Karpas-422 (cell line): Measurements from ENCODE around the gene WWP2. TPM values are rescaled to one million over a fixed set of nuclear protein-coding genes. Genes with fewer than 3 reads are reported as not detected.

ENCODE experiments used
- DNase-seq: peaks from one replicate; pipeline ENCODE4 v3.0.0-alpha.2; 2015
- H2AFZ ChIP-seq: fragments of 200-600 bp; sonication (generic); 2 replicates; pipeline ENCODE4 v1.6.1; 2014; ENCODE audit warnings: antibody characterized with exemption, low read length, mixed read lengths
- H3K27ac ChIP-seq: fragments of 200-600 bp; sonication (generic); 2 replicates; pipeline ENCODE4 v1.5.1; 2014; ENCODE audit warnings: mild to moderate bottlenecking, low read length, moderate library complexity
- H3K27me3 ChIP-seq: fragments of 200-600 bp; sonication (generic); 2 replicates; pipeline ENCODE4 v1.6.1; 2014; ENCODE audit warnings: low read length, mixed read lengths
- H3K36me3 ChIP-seq: fragments of 200-600 bp; sonication (generic); 2 replicates; pipeline ENCODE4 v1.6.1; 2014; ENCODE audit warnings: low read length, mixed read lengths; ENCODE audit not compliant: insufficient read depth
- H3K4me1 ChIP-seq: fragments of 200-600 bp; sonication (generic); 2 replicates; pipeline ENCODE4 v1.6.1; 2014; ENCODE audit warnings: mild to moderate bottlenecking, low read length, mixed read lengths
- H3K4me2 ChIP-seq: fragments of 200-600 bp; sonication (generic); 2 replicates; pipeline ENCODE4 v1.6.1; 2014; ENCODE audit warnings: low read length, low read depth, mild to moderate bottlenecking; ENCODE audit not compliant: poor library complexity, severe bottlenecking
- H3K4me3 ChIP-seq: fragments of 200-600 bp; sonication (generic); 2 replicates; pipeline ENCODE4 v1.5.1; 2014; ENCODE audit warnings: mild to moderate bottlenecking, antibody characterized with exemption, low read length, mixed read lengths
- H3K79me2 ChIP-seq: fragments of 200-600 bp; sonication (generic); 2 replicates; pipeline ENCODE4 v1.6.1; 2014; ENCODE audit warnings: mild to moderate bottlenecking, low read length, mixed read lengths
- H3K9ac ChIP-seq: fragments of 200-600 bp; sonication (generic); 2 replicates; pipeline ENCODE4 v1.6.0; 2014; ENCODE audit warnings: low read length
- H3K9me2 ChIP-seq: fragments of 200-600 bp; sonication (generic), shearing (Covaris generic); replicated peaks from 2 replicates; pipeline ENCODE4 v1.6.0; 2014; ENCODE audit warnings: mild to moderate bottlenecking, low read length, moderate library complexity; ENCODE audit not compliant: insufficient read depth
- H3K9me3 ChIP-seq: fragments of 300-700, 200-600 bp; sonication (generic); 2 replicates; pipeline ENCODE4 v1.6.1; 2014; ENCODE audit warnings: low read length, mixed read lengths
- H4K20me1 ChIP-seq: fragments of 200-600 bp; sonication (generic); 2 replicates; pipeline ENCODE4 v1.6.1; 2014; ENCODE audit warnings: mild to moderate bottlenecking, antibody characterized with exemption, low read length, low read depth; ENCODE audit not compliant: insufficient read depth
- total RNA-seq: library from RNA; depleted of rRNA; stranded (reverse); fragments of >200 nt; shearing (Covaris generic); gene quantifications from 2 replicates; pipeline ENCODE4 v1.2.3, GENCODE V29; 2014; ENCODE audit warnings: low replicate concordance

Gene WWP2
- total RNA-seq, 1 experiment from 2014 or later = 30.7 TPM

- H4K20me1 ChIP-seq = no peaks in the 10 kb centered on the region
- H3K79me2 ChIP-seq = peaks cover 82% of the 10 kb centered on the region
- no peak overlapping the region for H3K4me2 ChIP-seq
- no peak overlapping the region for H2AFZ ChIP-seq
- no peaks in the 10 kb centered on the region for H3K27me3 ChIP-seq
- DNase-seq = no peak
- no peaks in the 10 kb centered on the region for H3K9me2 ChIP-seq
- no peak overlapping the region for H3K9ac ChIP-seq
- H3K9me3 ChIP-seq = no peaks in the 10 kb centered on the region
- no peak overlapping the region for H3K4me3 ChIP-seq
- peak overlapping the region; percentile 48 for H3K27ac ChIP-seq
- no peaks in the 10 kb centered on the region for H3K36me3 ChIP-seq
- peaks cover 62% of the 10 kb centered on the region for H3K4me1 ChIP-seq
Measured at GRCh38 chr16:69769404-69769803, 7.3 kb downstream of the WWP2 start.

GRCh38 chr16:69771651-69771967 lies 9.5 kb downstream of the WWP2 start:
- DNase-seq = no peak
- H3K79me2 ChIP-seq = peaks cover 85% of the 10 kb centered on the region
- no peaks in the 10 kb centered on the region for H4K20me1 ChIP-seq

GRCh38 chr16:69773260-69773947 lies 11.3 kb downstream of the WWP2 start:
- Histone ChIP-seq H3K4me2 (peak overlapping the region; percentile 51), H3K9me2 (no peaks in the 10 kb centered on the region), H4K20me1 (no peaks in the 10 kb centered on the region), H3K4me1 (peaks cover 62% of the 10 kb centered on the region), H2AFZ (no peak overlapping the region), H3K27ac (peak overlapping the region; percentile 83), H3K36me3 (peaks cover 17% of the 10 kb centered on the region), H3K4me3 (peak overlapping the region; percentile 28; the same call in 1 of the 2 replicates), H3K27me3 (no peaks in the 10 kb centered on the region), H3K9ac (peak overlapping the region; percentile 11), H3K9me3 (peaks cover 15% of the 10 kb centered on the region; the same call in 1 of the 2 replicates), H3K79me2 (peaks cover 81% of the 10 kb centered on the region)
- peak; percentile 92 for DNase-seq

More at GRCh38 chr16:69771651-69771967, 9.5 kb downstream of the WWP2 start:
- Histone ChIP-seq H3K4me2 (no peak overlapping the region), H3K9me2 (no peaks in the 10 kb centered on the region), H2AFZ (no peak overlapping the region), H3K9me3 (peaks cover 15% of the 10 kb centered on the region; the same call in 1 of the 2 replicates), H3K4me1 (peaks cover 70% of the 10 kb centered on the region), H3K27me3 (no peaks in the 10 kb centered on the region), H3K9ac (no peak overlapping the region), H3K4me3 (no peak overlapping the region), H3K36me3 (peaks cover 17% of the 10 kb centered on the region), H3K27ac (peak overlapping the region; percentile 42)

- Histone ChIP-seq H4K20me1 (no peaks in the 10 kb centered on the region), H3K4me3 (no peak overlapping the region), H3K9me3 (peaks cover 15% of the 10 kb centered on the region; the same call in 1 of the 2 replicates), H3K9me2 (no peaks in the 10 kb centered on the region), H3K4me2 (no peak overlapping the region), H3K4me1 (peaks cover 45% of the 10 kb centered on the region), H3K79me2 (peaks cover 77% of the 10 kb centered on the region), H3K9ac (no peak overlapping the region), H3K27me3 (no peaks in the 10 kb centered on the region), H2AFZ (no peak overlapping the region), H3K27ac (peak overlapping the region; percentile 83; the same call in 1 of the 2 replicates), H3K36me3 (peaks cover 17% of the 10 kb centered on the region)
- no peak for DNase-seq
Measured at GRCh38 chr16:69775563-69775962, 13.4 kb downstream of the WWP2 start.

- Histone ChIP-seq H3K79me2 (peaks cover 66% of the 10 kb centered on the region), H3K9me3 (peaks cover 15% of the 10 kb centered on the region; the same call in 1 of the 2 replicates)
Measured at GRCh38 chr16:69779724-69780123, 17.6 kb downstream of the WWP2 start.

GRCh38 chr16:69781118-69781517 lies 19.0 kb downstream of the WWP2 start:
- no peak for DNase-seq
- H3K9me2 ChIP-seq = no peaks in the 10 kb centered on the region
- no peaks in the 10 kb centered on the region for H4K20me1 ChIP-seq
- H2AFZ ChIP-seq = no peak overlapping the region
- H3K27me3 ChIP-seq = no peaks in the 10 kb centered on the region
- H3K36me3 ChIP-seq = peaks cover 2% of the 10 kb centered on the region
- no peak overlapping the region for H3K9ac ChIP-seq
- H3K9me3 ChIP-seq = peaks cover 2% of the 10 kb centered on the region; the same call in 1 of the 2 replicates
- no peak overlapping the region for H3K4me3 ChIP-seq
- H3K79me2 ChIP-seq = peaks cover 56% of the 10 kb centered on the region
- H3K27ac ChIP-seq = no peak overlapping the region
- no peaks in the 10 kb centered on the region for H3K4me1 ChIP-seq
- no peak overlapping the region for H3K4me2 ChIP-seq

More at GRCh38 chr16:69779724-69780123, 17.6 kb downstream of the WWP2 start:
- Histone ChIP-seq H3K27ac (no peak overlapping the region), H3K4me3 (no peak overlapping the region), H3K4me1 (peaks cover 4% of the 10 kb centered on the region), H3K9me2 (no peaks in the 10 kb centered on the region), H3K4me2 (no peak overlapping the region), H4K20me1 (no peaks in the 10 kb centered on the region), H3K27me3 (no peaks in the 10 kb centered on the region), H2AFZ (no peak overlapping the region), H3K9ac (no peak overlapping the region), H3K36me3 (peaks cover 15% of the 10 kb centered on the region)
- DNase-seq = no peak

- Histone ChIP-seq H3K9ac (no peak overlapping the region), H2AFZ (no peak overlapping the region), H3K79me2 (peaks cover 38% of the 10 kb centered on the region), H3K4me1 (no peaks in the 10 kb centered on the region), H3K9me2 (no peaks in the 10 kb centered on the region), H4K20me1 (no peaks in the 10 kb centered on the region), H3K27ac (no peak overlapping the region), H3K4me2 (no peak overlapping the region), H3K36me3 (0 out of 2 replicates have a peak, but pooled peaks cover 3% of the 10 kb centered on the region), H3K4me3 (no peak overlapping the region), H3K27me3 (no peaks in the 10 kb centered on the region), H3K9me3 (no peaks in the 10 kb centered on the region)
- no peak for DNase-seq
Measured at GRCh38 chr16:69784586-69784985, 22.5 kb downstream of the WWP2 start.

- H3K9me3 ChIP-seq = no peaks in the 10 kb centered on the region
- H3K4me3 ChIP-seq = no peak overlapping the region
- H3K27ac ChIP-seq = no peak overlapping the region
- H3K4me1 ChIP-seq = no peaks in the 10 kb centered on the region
- 0 out of 2 replicates have a peak, but pooled peaks cover 3% of the 10 kb centered on the region for H3K36me3 ChIP-seq
- no peaks in the 10 kb centered on the region for H4K20me1 ChIP-seq
- peaks cover 20% of the 10 kb centered on the region for H3K79me2 ChIP-seq
- H3K27me3 ChIP-seq = no peaks in the 10 kb centered on the region
- no peak for DNase-seq
- no peak overlapping the region for H2AFZ ChIP-seq
- no peak overlapping the region for H3K9ac ChIP-seq
- no peaks in the 10 kb centered on the region for H3K9me2 ChIP-seq
- no peak overlapping the region for H3K4me2 ChIP-seq
Measured at GRCh38 chr16:69787883-69788282, 25.8 kb downstream of the WWP2 start.
